GM19455 (cell line): Measurements from ENCODE around the gene AIF1.
"Not testable (repeated sequence)": the region's sequence is repeated elsewhere in the genome, so short reads cannot be mapped to it uniquely, and the experiment has no call there.

ENCODE experiments used
- ATAC-seq: cut with Tn5 transposase; IDR thresholded peaks from one replicate; pipeline ENCODE4 v1.9.1; 2021; ENCODE audit not compliant: unreplicated experiment

The AIF1 gene

DNA sequence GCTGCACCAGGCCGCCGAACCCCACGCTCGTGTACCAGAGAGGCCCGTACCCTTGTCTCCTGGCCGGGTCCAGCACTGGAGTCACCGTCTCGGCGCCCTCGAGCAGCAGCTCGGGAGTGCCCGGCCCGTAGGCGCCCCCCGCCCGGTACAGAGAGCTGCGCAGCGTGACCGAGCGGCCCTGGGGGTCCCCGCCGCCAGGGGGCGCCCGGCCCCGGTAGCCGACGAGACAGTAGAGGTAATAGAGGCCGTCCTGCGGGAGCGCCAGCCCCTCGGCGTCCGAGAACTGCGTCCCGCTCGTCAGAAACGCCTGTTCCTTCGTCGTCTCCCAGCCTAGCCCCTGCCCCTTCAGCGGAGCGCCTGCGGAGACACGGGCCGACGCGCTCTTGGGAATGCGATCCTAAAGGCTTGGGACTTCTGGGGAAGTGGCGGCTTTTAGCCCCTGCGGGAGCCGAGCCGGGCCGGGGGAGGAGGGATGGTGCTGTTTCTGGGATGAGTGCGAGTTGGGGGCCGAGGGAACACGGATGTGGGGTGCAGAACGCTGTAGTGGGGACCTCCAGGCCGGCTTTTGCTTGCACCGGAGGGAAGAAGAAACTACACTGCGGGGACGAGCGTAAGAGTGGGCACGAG, 34.1 kb upstream of the AIF1 start:
- ATAC-seq, result no peak

DNA sequence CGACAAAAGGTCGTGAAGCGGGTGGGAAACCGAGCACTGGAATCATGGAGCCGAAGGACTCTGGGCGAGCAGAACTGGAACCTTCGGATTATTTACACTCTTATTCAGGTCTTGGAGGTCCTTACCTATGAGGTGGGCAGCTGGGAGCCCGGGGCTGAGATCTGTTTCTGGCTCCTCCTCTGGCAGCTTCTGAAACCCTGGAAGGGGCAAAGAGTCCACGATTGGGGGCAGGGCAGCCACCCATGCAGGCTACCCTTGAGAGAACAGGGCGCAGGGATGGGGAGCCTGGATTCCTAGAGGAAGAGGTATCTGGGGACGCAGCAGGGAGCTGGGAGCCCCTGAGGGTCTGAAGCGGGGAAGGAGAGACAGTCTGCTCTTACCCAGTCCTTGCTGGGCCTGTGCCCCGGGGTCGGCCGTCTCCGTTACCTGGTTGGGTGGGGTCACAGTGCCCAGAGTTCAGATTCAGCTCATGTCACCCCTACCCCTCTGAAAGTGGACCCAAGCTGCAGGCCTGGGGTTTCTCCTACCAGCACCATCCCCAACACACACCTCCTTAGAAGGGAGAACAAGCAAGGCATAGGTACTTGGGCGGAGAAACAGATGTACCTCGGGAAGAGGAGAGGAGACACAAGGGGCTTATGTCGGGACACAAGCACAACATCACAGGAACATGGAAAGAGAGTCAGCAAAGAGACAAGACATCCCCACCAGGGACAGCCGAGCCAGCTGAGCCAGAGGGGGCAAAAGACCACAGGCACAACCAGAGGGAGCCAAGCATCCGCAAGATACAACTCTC, 33.4 kb upstream of the AIF1 start:
- no peak for ATAC-seq

DNA sequence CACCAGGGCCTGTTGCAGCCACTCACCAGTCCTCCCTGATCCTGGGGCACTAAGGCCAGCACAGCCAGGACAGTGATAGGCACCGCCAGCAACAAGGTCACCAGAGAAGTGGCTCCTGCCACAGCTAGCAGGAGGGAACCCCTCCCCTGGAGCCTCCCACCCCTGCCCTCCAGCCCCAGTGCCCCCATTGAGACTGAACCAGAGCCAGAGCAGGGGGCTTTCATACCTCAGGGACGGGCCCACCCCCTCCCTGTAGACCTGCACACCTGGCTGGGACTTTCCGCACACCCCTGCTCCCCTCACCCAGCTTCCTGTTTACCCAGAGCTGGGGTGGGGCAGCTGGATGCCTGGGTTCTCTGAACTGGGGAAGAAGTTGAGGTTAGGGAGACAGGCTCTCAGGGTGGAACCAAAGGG, 32.8 kb upstream of the AIF1 start, which contains the start of gene LTB:
Gene LTB (minus strand): TSS at position 195 of the 414 bp plus-strand sequence. CDS start 7 bp downstream, at position 188.
- no peak for ATAC-seq

DNA sequence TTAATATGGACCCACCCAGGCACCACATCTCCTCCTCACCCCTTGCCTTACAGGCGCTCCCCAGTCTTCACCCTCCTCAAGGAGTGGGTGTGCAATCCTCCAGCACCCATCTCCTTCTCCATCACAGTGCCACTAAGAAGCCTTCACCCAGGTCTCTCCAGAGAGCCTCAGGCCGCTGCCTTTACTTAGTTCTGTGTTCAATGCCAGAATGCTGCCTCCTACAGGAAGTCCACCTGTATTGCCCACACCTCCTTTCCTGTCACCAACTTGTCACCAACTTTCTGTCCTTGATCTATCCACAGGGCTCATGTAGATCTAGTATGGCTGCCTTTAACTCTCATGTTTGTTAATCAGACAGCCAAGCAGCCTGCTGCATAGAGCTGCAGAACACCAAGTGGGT, 29.5 kb upstream of the AIF1 start:
- ATAC-seq, result no peak

DNA sequence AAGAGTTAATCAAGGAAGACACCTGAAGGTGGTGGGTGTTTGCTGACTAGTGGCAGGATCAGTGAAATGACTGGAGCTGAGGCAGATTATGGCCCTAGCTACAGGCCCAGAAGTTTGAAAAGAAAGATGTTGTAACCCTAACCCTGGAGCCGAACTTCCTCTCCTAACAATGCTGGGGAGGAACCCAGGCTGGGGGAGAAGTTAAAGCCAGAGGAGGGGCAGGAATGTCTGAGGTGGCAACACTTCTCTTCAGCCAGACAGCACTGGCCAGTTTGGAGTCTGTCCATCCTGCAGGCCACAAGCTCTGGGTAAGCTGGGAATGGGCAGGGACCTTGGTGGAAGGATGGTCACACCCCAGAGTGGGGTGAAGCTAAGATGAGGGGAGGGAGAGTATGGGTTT, 29.0 kb upstream of the AIF1 start, which contains the start of gene LST1:
Gene LST1 (plus strand): TSS at position 270 of the 400 bp plus-strand sequence. CDS start 1,023 bp downstream, outside the sequence.
- no peak for ATAC-seq

DNA sequence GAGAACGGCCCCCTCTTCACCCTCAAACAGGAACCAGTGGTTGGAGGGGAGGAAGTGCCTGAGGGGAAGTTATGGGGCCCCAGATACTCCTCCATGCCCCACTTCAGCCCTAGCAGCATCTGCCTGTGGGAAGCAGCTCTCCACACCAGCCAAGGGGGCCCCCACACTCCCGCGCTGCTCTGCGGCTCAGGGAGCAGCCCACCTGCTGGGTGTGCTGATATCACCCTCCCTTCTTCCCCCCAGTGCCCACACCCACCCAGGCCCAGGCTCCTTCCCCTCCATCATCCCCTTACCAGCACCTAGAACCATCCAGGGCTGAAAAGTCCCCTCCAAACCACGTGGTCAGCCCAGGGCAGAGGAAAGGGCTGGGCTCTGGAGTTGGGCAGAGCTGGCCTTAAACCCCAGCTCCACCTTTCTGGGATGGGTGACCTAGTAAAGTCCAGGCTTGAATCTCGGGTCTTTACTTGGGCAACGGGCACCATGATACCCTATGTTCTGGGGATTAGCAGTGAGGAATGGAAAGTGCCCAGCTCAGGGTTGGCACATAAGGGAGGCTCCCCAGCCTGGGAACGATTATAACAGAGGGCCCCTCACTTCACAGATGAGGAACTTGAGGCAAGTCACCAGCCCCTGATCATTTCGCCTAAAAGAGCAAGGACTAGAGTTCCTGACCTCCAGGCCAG, 28.3 kb upstream of the AIF1 start:
- no peak for ATAC-seq

DNA sequence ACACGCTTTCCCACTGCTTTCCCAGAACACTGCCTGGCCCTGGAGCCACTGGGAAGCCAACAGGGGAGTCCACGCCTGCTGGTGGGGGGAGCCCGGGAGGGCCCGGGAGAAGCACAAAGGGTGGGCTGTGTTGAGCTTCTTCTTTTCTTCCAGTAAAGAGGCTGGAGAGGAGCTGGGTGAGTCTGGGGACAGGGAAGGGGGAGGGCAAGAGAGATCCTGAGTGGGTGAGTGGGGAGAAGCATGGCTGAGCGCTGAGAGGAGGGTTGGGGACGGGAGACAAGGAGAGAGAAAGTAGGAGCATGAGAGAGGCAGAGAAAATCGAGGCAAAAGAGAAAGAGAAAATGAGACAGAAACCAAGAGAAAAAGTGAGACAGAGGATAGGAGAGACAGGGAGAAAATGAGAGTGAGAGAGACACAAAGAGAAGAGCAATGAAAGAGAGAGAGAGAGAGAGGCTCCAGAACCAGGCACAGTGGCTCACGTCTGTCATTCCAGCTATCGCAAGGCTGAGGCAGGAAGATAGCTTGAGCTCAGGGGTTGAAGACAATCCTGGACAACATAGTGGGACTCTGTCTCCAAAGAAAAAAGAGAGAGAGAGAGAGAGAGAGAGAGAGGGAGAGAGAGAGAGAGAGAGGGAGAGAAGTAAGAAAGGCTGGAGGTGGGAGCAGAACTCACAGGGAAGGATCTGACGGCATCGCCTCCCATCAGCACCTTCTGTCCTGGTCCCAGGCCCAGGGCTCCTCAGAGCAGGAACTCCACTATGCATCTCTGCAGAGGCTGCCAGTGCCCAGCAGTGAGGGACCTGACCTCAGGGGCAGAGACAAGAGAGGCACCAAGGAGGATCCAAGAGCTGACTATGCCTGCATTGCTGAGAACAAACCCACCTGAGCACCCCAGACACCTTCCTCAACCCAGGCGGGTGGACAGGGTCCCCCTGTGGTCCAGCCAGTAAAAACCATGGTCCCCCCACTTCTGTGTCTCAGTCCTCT, 26.9 kb upstream of the AIF1 start:
- no peak for ATAC-seq

DNA sequence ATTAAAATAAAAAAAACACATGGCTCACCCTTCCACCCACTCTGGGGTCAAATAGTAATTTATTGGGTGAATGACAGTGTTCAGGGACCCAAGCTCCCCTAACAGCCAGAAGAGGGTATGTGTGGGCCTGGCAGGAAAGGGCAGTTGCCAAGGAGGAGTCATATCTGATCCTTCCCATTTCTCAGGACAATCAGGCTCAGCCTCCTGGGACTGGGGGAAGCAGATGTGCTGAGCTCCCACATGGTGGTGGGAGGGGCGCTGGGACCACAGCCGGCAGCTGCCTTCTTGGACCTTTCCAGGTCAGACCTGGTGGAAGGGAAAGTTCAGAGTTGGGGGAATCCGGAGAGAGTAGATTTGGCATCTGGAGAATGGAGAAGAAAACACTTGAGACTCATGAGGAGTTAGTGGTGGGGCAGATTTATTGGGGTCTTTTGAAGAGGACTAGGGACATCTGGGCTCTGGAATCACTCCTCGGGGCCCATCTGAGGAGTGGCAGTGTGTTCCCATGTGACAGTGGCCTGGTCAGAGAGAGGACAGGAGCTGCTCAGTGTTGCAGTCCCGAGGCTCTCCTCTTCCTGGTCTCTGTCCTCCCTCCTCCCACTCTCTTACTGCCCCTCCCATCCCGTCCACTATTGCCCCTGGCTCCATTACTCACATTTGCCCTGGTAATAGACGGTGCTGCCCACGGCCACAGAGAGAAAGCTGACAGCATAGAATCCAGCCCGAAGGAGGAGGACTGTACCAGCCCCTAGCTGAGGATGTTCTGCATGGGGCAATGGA, 26.0 kb upstream of the AIF1 start:
- no peak for ATAC-seq

DNA sequence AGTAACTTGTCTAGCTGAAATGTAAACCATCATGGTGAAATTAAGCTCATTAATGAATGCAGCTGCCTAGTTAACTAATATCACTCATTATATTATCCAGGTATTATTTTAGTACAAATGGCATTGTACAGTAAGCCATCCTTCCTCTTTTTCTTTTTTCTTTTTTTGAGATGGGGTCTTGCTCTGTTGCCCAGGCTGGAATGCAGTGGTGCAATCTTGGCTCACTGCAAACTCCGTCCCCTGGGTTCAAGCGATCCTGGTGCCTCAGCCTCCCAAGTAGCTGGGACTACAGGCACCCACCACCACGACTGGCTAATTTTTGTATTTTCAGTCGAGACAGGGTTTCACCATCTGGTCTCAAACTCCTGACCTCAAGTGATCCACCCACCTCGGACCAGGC, 24.3 kb upstream of the AIF1 start:
- not testable (repeated sequence) for ATAC-seq

DNA sequence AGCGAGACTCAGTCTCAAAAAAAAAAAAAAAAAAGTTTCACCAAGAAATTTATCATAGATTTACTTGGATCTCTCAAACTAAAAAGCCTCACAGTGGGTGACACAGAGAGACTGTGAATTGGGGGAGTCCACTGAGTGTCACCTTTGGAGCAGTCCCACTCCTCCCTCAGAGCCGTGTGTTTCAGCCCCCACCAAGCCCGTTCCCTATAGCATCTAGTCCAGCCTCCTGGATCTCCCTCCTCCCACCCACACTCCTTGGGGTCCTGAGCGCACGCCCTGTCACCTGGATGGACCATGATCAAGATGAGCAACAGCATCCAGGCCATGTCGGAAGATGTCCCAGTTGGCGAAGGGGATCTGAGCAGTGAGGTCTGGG, 22.6 kb upstream of the AIF1 start:
- ATAC-seq, result no peak

DNA sequence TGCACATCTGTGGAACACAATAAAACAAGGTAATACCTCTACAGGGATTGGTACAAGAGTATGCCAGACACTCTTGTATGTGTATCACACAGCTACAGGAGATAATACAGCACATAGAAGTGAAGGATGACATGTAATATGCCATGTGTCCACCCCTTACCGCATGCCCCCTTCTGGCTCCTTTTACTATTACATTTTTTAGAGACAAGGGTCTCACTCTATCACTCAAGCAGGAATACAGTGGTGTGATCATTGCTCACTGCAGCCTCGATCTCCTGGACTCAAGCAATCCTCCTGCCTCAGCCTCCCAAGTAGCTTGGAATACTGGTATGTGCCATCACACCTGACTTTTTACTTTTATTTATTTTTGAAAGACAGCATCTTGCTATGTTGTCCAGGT, 18.0 kb upstream of the AIF1 start:
- ATAC-seq, result no peak

DNA sequence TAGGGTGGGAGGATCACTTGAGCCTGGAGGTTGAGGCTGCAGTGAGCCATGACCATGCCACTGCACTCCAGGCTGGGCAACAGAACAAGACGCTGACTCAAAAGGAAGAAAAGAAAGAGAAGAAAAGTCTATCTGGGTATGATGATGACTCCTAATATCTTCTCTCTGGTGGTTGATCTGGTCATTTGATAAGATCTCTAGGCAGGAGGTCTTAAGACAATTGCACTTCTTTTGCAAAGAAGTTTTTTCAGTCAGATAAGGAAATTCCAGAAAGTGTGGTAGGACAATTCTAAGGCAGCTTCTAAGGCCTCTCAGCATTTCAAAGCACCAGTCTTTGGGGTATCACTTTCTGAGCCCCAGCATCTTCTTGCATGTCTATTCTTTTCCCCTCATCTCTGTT, 7.7 kb upstream of the AIF1 start:
- ATAC-seq, result no peak

DNA sequence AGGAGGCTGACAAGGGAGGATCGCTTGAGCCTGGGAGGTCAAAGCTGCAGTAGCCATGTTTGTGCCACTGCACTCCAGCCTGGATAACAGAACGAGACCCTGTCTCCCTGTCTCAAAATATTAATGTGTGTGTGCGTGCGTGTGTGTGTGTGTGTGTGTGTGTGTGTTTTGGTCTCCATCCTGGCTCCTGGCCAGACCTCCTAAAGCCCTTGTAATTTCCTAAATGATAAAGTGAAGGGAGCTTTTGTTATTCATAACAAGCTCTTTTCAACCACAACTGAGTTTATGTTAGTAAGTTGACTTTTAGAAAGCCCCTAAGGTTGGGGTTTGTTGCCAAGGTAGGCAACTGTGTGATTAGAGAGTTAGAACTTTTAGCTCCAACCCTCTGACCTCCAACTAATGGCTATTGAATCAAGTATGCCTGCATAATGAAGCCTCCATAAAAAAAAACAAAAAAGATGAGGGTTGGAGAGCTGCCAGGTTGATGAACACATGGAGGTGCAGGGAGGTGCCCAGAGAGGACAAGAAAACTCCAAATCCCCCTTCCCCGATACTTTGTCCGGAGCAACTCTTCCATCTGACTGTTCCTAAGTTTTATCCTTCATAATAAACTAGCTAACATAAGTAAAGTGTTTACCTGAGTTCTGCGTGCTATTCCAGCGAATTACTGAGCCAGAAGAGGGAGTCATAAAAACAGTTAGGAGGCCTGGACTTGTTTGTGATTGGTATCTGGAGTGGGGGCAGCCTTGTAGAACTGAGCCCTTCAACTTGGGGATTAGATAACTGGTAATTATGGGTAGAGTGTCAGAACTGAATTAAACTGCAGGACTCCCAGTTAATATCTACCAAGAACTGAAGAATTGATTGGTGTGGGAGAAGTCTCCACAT, 5.3 kb upstream of the AIF1 start:
- ATAC-seq, result no peak

DNA sequence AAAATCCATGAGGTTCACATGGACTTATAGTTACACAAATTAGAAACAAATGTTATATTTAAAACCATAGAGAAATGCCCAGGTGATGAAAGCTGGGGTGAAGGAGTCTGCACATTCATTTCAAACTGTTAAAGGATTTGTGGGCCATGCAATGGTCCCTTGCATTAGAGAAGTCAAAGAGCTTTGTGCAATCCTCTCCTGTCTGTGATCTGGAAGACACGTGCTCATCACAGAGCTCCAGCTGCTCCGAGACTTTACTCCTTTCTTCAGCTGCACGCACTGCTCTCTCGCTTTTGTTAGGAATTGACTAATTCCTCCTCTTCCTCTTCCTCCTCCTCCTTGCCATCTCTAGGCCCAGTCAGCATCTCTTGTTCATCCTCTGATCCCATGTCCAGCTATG, 4.1 kb upstream of the AIF1 start:
- no peak for ATAC-seq

DNA sequence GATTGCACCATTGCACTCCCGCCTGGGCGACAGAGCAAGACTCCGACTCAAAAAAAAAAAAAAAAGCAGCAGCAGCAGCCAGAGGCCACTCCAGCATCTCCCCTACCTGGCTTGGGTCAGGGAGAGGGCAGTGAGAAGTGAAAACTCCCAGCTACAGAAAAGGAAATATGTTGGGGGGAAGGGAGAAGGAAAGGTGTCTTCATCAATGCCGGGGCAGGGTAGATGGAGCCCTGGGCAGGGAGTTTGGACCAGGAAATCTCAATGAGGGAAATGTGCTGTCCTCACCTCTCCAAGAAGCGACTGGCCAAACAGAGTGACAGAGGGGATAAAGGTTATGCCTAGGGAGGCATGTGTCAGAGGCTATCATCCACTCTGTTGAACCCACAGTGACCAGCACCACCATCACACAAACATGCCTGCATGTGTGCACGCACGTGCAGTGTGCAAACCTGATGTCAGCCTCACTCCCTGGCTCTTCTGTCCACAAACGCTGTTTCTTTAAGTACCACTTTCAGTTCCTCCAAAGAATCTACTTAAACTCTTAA, 887 bp upstream of the AIF1 start:
- ATAC-seq, result no peak

DNA sequence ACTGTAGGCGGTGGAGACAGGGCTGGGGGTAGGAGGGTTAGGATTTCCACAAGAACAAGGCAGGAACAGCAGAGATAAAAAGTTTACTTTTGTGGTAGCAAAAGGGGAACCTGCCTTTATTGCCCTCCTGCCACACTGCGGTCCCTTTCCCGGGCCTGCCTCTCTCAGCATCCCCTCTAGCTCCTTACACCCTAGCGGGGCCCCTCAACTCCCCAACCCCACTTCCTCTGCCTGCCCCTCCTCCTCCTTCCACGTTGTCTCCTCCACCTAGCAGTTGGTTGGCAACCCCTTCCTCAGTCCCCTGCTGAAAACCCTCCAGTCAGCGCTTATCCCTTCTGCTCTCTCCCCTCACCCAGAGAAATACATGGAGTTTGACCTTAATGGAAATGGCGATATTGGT, 714 bp downstream of the AIF1 start:
- ATAC-seq, result no peak

DNA sequence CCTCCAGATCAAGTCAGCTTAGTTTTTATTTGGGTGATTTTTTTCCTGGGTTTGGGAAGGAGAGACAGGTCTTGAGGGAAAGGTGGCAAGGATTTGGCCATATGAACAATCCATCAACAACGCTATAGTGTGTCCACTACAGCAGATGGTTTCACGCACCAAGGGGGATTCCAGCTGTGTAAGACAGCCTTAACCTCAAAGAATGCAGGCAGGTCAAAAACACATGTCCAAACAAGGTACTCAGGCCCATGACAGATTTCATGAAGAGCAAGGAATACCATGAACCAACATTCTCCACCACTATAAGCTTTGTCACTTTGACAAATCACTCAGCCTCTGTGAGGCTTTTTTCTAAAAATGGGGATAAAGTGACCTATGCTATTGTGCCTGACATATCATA, 2.0 kb downstream of the AIF1 start:
- ATAC-seq, result no peak

DNA sequence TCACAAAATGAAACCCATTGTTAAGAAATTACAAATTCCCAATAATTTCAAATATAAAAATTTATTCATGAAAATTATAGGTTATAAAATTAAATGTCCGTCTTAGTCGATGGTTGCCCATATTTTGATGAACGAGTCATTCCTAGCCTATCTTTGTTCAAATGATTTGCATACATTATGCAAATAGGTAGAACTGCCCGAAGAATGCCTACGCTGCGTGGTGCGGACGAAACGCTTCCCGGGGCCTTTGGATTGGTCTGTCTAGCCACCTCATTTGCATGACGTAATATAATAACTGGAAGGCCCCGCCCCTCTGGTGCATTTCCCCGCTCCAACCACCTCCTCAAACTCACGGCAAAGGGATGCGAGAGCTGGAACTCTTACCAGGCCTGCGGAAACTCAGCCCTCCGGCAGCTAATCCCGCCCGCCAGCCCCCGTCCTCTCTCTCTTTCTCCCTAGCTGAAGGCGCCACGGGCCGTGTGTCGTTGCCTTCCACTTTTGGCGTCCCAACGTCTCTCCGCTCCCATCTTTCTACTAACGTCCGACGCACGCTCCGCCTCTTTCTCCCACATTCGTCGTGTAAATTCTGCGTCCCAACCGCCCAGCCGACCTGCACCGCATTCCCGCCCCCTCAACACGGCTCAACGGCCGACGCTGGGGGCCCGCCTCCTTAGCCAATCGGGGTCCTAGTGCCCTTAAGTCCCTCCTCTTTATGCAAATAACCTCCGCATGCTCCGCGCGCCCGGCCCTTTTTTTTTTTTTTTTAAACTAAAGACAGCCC, 5.0 kb downstream of the AIF1 start:
- peak; percentile 69 for ATAC-seq
